ENCODE results near the gene ADCY3. TPM values are rescaled to one million over a fixed set of nuclear protein-coding genes. Genes with fewer than 3 reads are reported as not detected.
A peak's percentile ranks its signal among the peaks of the same experiment; 100 is the strongest.

The ADCY3 gene
- total RNA-seq, 1 experiment from 2014 or later, result 39.5 TPM

DNA sequence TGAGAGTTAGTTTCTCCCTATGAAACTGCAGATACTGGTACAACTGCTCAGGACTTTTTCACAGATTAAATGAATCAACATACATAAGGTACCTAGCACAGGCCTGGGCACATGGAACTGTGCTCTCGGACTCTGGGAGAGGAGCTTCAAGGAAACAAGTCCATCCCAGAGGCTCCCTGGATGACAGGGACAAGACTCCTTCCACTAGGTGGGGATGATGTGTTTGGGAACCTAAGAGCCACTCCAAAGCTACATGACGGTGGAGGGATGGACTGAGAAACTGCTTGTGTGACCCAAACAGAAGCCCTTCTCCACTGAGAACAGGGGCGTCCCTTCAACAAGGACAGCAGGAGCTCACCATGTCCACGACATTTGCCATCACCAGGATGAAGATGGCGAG lies 89.7 kb downstream of the ADCY3 start:
- WGBS (ENCODE audit: extremely low coverage, insufficient read length, low lambda C conversion rate), result no CpG with 5 or more reads among the region's 5 CpGs
- no peak overlapping the region for H3K27ac Mint-ChIP-seq
- no peak overlapping the region for H3K4me2 ChIP-seq (ENCODE audit: insufficient read depth, insufficient read length, low read length)

More for the DNA sequence above, 89.7 kb downstream of the ADCY3 start:
- H3K56ac ChIP-seq (ENCODE audit: insufficient read length, low read depth, low read length), result no peak overlapping the region
- no peak overlapping the region for H3K9ac ChIP-seq (ENCODE audit: extremely low read depth, insufficient read length, low read length)
- no peak overlapping the region for H3K18ac ChIP-seq (ENCODE audit: insufficient read length, low read depth, low read length)
- no peak overlapping the region for H3K4ac ChIP-seq (ENCODE audit: low read depth, low read length)
- no peak overlapping the region for H2BK5ac ChIP-seq (ENCODE audit: insufficient read length, low read length)
- H2BK12ac ChIP-seq (ENCODE audit: insufficient read length, low read depth, low read length), result no peak overlapping the region
- H3K27me3 ChIP-seq (ENCODE audit: insufficient read depth, low read length), result no peaks in the 10 kb centered on the region
- no peak overlapping the region for H3K4me3 Mint-ChIP-seq
- no peaks in the 10 kb centered on the region for H3K23me2 ChIP-seq (ENCODE audit: insufficient read length, low read depth, low read length, poor library complexity, severe bottlenecking)
- no peaks in the 10 kb centered on the region for H3K79me1 ChIP-seq (ENCODE audit: insufficient read depth, low read depth, low read length, poor library complexity, severe bottlenecking)
- H2BK20ac ChIP-seq (ENCODE audit: low read depth, low read length, poor library complexity, severe bottlenecking), result no peak overlapping the region
- H3K79me2 ChIP-seq (ENCODE audit: insufficient read depth, low read length), result no peaks in the 10 kb centered on the region
- no peak overlapping the region for H3K23ac ChIP-seq (ENCODE audit: insufficient read length, low read depth, low read length)
- no peaks in the 10 kb centered on the region for H3K9me3 ChIP-seq (ENCODE audit: control insufficient read depth, low read depth, low read length)
- H2AFZ ChIP-seq (ENCODE audit: low read length), result no peak overlapping the region
- no peak overlapping the region for H2AK5ac ChIP-seq (ENCODE audit: insufficient read length, low read length)
- peaks cover 25 to 33% (median 29%) of the 10 kb centered on the region in 3 experiments for H3K36me3 Mint-ChIP-seq (ENCODE audit: insufficient read depth in 1 of 3, low read depth in 3 of 3)
- no peak overlapping the region for H4K91ac ChIP-seq (ENCODE audit: insufficient read length, low read depth, low read length)
- no peak overlapping the region for H3K27ac ChIP-seq (ENCODE audit: insufficient read length, low read depth, low read length)
- H3K4me1 ChIP-seq (ENCODE audit: insufficient read depth, low read length), result peaks cover 2% of the 10 kb centered on the region; the same call in 1 of the 2 replicates
- H2BK120ac ChIP-seq (ENCODE audit: low read depth, low read length, poor library complexity, severe bottlenecking), result no peak overlapping the region
- H3K4me1 Mint-ChIP-seq, result peaks cover 42 to 45% of the 10 kb centered on the region in 2 experiments
- no peak overlapping the region for H3T11ph ChIP-seq (ENCODE audit: low read length)
- no peaks in the 10 kb centered on the region; the same call in none of the 2 replicates for H3K27me3 Mint-ChIP-seq (ENCODE audit: low read depth)
- H2BK15ac ChIP-seq (ENCODE audit: low read depth, low read length), result no peak overlapping the region
- TF ChIP-seq, protein P1, sequence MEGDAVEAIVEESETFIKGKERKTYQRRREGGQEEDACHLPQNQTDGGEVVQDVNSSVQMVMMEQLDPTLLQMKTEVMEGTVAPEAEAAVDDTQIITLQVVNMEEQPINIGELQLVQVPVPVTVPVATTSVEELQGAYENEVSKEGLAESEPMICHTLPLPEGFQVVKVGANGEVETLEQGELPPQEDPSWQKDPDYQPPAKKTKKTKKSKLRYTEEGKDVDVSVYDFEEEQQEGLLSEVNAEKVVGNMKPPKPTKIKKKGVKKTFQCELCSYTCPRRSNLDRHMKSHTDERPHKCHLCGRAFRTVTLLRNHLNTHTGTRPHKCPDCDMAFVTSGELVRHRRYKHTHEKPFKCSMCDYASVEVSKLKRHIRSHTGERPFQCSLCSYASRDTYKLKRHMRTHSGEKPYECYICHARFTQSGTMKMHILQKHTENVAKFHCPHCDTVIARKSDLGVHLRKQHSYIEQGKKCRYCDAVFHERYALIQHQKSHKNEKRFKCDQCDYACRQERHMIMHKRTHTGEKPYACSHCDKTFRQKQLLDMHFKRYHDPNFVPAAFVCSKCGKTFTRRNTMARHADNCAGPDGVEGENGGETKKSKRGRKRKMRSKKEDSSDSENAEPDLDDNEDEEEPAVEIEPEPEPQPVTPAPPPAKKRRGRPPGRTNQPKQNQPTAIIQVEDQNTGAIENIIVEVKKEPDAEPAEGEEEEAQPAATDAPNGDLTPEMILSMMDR (conservative IDR thresholded peaks at IDR 0.05), result peak; percentile 45; the same call in 2 of the 3 replicates
- DNase-seq, result no peak
- no peak overlapping the region for H3K14ac ChIP-seq (ENCODE audit: insufficient read depth, low read length)
- peaks cover 0 to 7% of the 10 kb centered on the region in 2 experiments; a peak in 4 of 5 replicates for H3K9me3 Mint-ChIP-seq
- no peak overlapping the region for H4K5ac ChIP-seq (ENCODE audit: insufficient read length, low read depth, low read length)
- no peaks in the 10 kb centered on the region for H4K20me1 ChIP-seq (ENCODE audit: control insufficient read depth, insufficient read depth, insufficient read length)
- H4K8ac ChIP-seq (replicated peaks; ENCODE audit: insufficient read length, low read depth, low read length), result no peak overlapping the region

All from H9 (cell line).